ENCODE results near the gene SETD1B.

SETD1B gene

DNA sequence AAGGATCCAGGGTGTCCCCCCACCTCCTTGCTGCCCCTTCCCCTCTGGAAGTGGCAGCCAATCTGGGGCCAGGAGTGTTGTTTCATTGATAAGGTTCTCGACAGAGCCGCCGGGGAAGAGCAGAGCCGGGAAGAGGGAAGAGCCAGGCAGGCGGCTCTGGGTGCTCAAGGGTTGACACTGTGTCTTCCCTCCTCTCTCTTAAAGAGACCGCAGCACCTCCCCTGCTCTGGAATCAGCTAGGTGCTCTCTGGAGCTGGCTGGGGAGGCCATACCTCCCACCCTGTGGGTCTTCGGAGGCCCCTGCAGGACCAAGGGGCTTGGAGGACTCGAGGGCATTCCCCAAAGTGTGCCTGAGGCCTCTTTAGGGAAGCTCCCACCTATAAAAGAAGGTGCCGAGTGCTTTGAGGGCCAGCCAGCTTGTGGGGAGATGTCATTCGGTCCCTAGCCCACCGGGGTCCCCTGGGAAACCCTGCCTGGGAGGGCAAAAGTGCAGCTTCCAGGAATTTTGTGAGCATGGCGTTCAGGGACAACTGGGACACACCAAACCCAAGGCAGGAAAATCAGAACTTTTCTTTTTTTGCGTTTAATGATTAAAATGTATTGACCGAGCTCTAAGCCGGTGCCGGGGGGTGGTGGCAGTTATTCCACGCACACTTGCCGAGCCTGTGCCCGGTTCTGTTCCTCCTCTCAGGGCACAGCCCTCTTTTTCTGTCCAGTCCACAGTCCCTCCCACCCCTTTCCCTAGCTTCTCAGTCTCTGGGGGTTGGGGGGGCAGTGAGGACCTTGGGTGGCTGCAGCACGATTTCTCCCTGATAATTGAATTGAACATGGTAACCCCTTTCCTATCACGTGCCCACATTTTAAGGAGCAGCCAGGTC lies 3.0 kb downstream of the SETD1B start:
- in situ Hi-C loops (cut with MboI; ENCODE audit: low sequenced_read_pairs): no loop called here

GRCh38 chr12:121807642-121808347 lies 4.0 kb downstream of the SETD1B start:
- in situ Hi-C loops (cut with MboI; ENCODE audit: low sequenced_read_pairs): no loop called here

- in situ Hi-C loops (cut with MboI; ENCODE audit: low sequenced_read_pairs): no loop called here
Measured at GRCh38 chr12:121808623-121809022, 4.8 kb downstream of the SETD1B start.

DNA sequence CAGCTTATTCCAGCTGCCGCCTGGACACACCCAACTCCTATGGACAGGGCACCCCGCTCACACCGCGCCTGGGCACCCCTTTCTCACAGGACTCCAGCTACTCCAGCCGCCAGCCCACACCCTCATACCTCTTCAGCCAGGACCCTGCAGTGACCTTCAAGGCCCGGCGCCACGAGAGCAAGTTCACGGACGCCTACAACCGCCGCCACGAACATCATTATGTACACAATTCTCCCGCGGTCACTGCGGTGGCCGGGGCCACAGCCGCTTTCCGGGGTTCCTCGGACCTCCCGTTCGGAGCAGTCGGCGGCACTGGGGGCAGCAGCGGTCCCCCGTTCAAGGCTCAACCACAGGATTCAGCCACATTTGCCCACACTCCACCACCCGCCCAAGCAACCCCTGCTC lies 5.9 kb downstream of the SETD1B start:
- in situ Hi-C loops (cut with MboI; ENCODE audit: low sequenced_read_pairs): no loop called here

DNA sequence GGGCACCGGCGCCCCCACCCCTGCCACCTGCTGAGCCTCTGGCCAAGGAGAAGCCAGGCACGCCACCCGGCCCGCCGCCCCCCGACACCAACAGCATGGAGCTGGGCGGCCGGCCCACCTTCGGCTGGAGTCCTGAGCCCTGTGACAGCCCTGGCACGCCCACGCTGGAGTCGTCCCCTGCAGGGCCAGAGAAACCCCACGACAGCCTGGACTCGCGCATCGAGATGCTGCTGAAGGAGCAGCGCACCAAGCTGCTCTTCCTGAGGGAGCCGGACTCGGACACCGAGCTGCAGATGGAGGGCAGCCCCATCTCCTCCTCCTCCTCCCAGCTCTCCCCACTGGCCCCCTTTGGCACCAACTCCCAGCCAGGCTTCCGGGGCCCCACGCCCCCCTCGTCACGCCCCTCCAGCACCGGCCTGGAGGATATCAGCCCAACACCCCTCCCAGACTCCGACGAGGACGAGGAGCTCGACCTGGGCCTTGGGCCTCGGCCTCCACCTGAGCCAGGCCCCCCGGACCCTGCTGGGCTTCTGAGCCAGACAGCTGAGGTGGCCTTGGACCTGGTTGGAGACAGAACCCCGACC lies 6.5 kb downstream of the SETD1B start:
- in situ Hi-C loops (cut with MboI; ENCODE audit: low sequenced_read_pairs): no loop called here

DNA sequence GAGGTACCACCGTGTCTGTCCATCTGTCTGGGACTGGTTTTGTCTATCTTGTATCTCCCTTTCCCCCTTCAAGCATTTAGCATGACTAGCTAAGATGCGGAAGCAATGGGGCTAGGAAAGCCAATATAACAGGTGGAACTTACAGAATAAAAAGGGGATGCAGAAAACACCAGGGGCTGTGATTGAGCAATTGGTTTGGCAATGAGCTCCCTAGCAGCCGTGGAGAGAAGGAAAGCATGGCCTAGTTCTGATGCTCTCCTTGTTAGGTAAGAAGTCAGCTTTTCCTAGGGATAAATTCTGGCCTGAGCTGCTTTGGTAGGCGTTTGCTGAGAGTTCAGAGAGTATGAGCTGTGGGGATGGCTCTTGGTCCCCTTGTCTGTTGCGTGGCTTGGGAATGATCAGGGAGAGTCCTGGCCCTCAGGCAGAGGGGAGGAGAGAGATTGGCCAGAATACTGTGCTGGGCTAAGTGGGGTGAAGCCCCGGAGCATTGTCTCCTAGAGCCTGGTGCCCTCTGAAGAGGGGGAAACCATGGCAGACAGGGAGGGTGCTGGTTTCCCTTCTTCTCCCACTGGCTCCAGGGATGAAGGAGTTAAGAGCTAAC lies 7.1 kb downstream of the SETD1B start:
- in situ Hi-C loops (cut with MboI; ENCODE audit: low sequenced_read_pairs): no loop called here

GRCh38 chr12:121811434-121812319 lies 7.9 kb downstream of the SETD1B start:
- in situ Hi-C loops (cut with MboI; ENCODE audit: low sequenced_read_pairs): no loop called here

DNA sequence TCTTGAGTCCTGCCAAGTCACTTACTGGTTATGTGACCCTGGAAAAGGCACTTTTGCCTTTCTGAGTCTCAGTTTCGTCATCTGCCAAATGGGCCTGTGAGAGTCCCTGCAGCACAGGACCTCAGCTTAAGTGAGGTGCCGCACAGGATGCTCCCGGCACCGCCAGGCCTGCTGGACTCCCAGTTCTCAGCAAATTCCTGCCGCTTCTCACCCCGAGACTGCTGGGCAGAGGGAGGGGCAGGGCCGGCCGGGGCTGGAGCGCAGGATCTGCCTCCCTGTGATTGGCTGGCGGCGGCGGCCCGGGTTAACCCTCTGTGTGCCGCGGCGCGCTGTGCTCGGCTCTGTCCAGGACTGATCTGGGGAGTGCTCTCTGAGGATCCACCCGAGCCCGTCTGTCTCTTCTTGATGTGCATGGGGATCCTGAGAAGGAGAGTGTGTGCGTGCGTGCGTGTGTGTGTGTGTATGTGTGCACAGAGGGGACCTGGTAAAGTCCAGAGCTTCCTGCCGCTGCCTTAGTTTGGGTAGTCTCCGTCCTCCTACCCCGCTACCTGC lies 8.6 kb downstream of the SETD1B start:
- in situ Hi-C loops (cut with MboI; ENCODE audit: low sequenced_read_pairs): no loop called here

DNA sequence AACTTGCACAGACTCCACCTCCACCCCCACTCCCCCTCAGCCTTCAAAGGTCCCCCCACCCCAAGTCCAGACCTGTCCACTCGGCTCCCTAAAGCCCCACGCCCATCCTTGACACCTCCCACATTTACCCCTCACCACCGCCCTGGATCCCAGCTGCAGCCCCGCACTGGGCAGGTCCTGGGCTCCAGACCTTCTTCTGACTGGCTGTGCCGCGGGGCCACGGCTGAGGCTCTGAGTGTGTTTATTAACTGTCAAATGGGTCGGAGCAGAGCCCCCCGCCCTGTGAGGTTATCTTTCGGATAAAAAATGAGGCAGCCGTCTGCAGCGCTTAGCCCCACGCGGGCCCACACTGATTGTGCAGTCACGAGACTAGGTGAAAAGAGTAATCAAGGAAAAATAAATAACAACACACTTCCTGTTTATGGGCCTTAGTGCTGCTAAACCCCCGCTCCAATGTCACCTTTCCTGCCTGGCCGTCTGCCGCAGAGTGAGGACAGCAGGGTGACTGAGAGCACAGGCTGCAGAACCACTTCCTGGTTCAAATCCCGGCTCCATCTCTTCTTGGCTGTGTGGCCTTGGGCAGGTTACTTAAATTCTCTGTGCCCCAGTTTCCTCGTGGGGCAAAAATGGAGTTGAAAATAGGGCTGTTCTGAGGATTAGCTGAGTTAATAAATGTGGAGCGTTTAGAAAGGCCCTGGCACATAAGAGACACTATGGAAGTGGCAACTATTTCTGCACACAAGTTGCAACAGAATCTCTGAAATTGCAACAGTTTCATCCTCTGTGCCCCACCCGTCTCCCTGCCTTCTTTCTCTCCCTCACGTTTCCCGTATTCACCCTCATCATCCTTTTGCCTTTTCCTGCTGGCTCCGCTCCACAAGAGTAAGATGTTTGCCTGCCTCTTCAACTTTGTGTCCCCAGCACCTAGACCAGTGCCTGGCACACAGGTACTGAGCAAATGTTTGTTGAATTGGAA lies 9.4 kb downstream of the SETD1B start:
- in situ Hi-C loops (cut with MboI; ENCODE audit: low sequenced_read_pairs): no loop called here

GRCh38 chr12:121813951-121814350 lies 10.1 kb downstream of the SETD1B start:
- in situ Hi-C loops (cut with MboI; ENCODE audit: low sequenced_read_pairs): no loop called here

DNA sequence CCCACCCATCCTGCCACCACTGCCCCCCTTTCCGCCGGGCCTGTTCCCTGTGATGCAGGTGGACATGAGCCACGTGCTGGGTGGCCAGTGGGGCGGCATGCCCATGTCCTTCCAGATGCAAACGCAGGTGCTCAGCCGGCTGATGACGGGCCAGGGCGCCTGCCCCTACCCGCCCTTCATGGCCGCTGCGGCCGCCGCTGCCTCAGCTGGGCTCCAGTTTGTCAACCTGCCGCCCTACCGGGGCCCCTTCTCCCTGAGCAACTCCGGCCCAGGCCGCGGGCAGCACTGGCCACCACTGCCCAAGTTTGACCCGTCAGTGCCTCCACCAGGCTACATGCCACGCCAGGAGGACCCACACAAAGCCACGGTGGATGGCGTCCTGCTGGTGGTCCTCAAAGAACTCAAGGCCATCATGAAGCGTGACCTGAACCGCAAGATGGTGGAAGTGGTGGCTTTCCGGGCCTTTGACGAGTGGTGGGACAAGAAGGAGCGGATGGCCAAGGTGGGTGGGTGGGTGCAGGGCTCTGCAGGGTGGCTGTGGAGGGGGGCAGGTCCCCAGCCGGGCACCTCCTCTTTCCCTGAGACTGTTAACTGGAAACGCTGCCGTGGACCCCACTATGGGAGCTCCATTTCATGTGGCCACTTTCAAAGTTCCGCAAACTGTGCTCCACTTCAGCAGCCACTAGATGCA lies 10.8 kb downstream of the SETD1B start:
- in situ Hi-C loops (cut with MboI; ENCODE audit: low sequenced_read_pairs): no loop called here

DNA sequence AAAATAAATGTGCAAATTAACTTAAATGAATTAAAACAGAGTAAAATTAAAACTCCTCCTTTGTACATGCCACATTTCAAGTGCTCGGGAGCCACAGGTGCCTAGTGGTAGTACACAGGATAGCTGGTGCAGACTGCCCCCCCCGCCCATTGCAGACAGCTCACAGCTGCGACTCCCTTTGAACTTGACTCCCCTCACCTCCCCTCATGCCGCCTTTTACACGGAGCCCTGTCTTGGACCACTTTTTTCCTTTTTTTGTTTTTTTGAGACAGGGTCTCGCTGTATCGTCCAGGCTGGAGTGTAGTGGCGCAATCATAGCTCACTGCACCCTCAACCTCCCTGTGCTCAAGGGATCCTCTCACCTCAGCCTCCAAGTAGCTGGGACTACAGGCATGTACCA lies 11.5 kb downstream of the SETD1B start:
- in situ Hi-C loops (cut with MboI; ENCODE audit: low sequenced_read_pairs): no loop called here

DNA sequence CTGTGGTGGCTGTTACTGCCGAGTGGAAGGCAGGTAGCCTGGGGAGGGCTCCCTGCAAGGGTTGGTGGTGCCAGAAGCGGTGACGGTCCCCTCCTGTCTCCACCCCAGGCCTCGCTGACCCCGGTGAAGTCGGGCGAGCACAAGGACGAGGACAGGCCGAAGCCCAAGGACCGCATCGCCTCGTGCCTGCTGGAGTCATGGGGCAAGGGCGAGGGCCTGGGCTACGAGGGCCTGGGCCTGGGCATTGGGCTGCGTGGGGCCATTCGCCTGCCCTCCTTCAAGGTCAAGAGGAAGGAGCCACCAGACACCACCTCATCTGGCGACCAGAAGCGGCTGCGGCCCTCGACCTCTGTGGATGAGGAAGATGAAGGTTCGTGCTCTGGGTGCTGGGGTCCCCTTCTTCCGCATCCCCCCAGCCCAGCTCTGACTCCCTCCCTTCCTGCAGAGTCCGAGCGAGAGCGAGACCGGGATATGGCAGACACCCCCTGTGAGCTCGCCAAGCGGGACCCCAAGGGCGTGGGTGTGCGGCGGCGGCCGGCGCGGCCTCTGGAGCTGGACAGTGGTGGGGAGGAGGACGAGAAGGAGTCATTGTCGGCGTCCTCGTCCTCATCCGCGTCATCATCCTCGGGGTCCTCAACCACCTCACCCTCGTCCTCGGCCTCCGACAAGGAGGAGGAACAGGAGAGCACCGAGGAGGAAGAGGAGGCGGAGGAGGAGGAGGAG lies 13.3 kb downstream of the SETD1B start:
- in situ Hi-C loops (cut with MboI; ENCODE audit: low sequenced_read_pairs): no loop called here

GRCh38 chr12:121817648-121818043 lies 13.8 kb downstream of the SETD1B start:
- in situ Hi-C loops (cut with MboI; ENCODE audit: low sequenced_read_pairs): no loop called here

GRCh38 chr12:121819212-121819949 lies 15.6 kb downstream of the SETD1B start:
- in situ Hi-C loops (cut with MboI; ENCODE audit: low sequenced_read_pairs): no loop called here

DNA sequence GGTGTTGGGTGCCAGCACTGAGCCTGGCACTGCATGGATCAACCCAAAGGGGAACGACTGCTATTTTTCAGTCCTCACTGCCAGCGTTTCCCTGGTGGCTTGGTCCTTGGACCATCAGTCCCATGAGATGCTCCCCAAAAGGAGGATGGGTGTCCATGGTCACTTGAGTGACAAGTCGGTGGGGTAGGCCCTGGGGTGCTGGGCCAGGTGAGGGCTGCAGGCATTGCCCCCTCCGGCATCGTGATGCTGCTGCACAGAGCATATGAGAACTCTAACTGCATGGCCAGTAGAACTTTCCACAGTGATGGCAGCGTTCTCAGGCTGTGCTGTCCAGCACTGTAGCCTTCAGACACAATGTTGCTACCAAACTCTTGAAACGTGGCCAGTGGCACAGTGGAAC lies 16.2 kb downstream of the SETD1B start:
- in situ Hi-C loops (cut with MboI; ENCODE audit: low sequenced_read_pairs): no loop called here

Measured in HL-60/S4 treated with retinoic acid at 250 ng/mL for 4 days and 3 days (cell line).